Upper lobe of left lung (tissue), 4 donors: ENCODE measurements around the gene IGSF21.

Source experiments
- CTCF ChIP-seq, 6 experiments: fragments of 450-650 bp in 4 of 6; fragments of 200-600 bp in 2 of 6; sonication (generic) in 2 of 6; IDR thresholded peaks; one replicate each; pipeline ENCODE4 v1.5.1; 2016 to 2019; ENCODE audit warnings: antibody characterized with exemption in 6 of 6
- POLR2A ChIP-seq, 4 donors: fragments of 450-650 bp; IDR thresholded peaks; one replicate each; pipeline ENCODE4 v1.5.1; 2016 to 2017; ENCODE audit warnings: antibody characterized with exemption in 4 of 4, mild to moderate bottlenecking in 2 of 4

- no peak for TF ChIP-seq CTCF (IDR thresholded peaks at IDR 0.05)
- TF ChIP-seq POLR2A (IDR thresholded peaks at IDR 0.05) = no peak
These were observed 303.7 kb downstream of the IGSF21 start for GRCh38 chr1:18411321-18411720.
